T-cell (primary cell): Measurements from ENCODE around the gene ALG12. TPM values are rescaled to one million over a fixed set of nuclear protein-coding genes. Genes with fewer than 3 reads are reported as not detected.

Source experiments
- ATAC-seq, 4 experiments: fragments of 200-7000 bp in 3 of 4; fragments of 150-1000 bp in 1 of 4; cut with Tn5 transposase; replicated peaks in 1 of 4; 1 replicate in 3 of 4; 2 replicates in 1 of 4; pipeline ENCODE4 v1.10.0; 2021; ENCODE audit warnings: moderate library complexity in 3 of 4, mild to moderate bottlenecking in 2 of 4, moderate number of reproducible peaks in 1 of 4
- CTCF ChIA-PET, 2 donors: fragments of 300-600 bp; sonication (Branson Sonifier 250); formaldehyde crosslinking; loops; one replicate each; lab custom pipeline; 2022; ENCODE audit warnings: antibody characterized with exemption in 2 of 2; lab: Charles Lee
- POLR2A ChIA-PET, 2 donors: fragments of 300-600 bp; sonication (Branson Sonifier 250); formaldehyde crosslinking; loops; one replicate each; lab custom pipeline; 2022; ENCODE audit warnings: antibody characterized with exemption in 2 of 2; lab: Charles Lee
- DNase-seq, 35 experiments: peaks; one replicate each; pipeline versions ENCODE4 v3.0.0 to v3.0.0-alpha.2; 2013 to 2023
- H3K27ac ChIP-seq: one replicate; pipeline ENCODE4 v1.5.1; 2013; ENCODE audit warnings: low read length
- H3K27me3 ChIP-seq, 2 experiments: replicated peaks in 1 of 2; 1 replicate in 1 of 2; 2 replicates in 1 of 2; pipeline versions ENCODE4 v1.6.1 to v1.7.0; 2013; ENCODE audit warnings: low read length in 1 of 2, mixed read lengths in 1 of 2; ENCODE audit not compliant: control insufficient read depth in 2 of 2, insufficient read depth in 2 of 2; ENCODE audit errors: extremely low read depth in 1 of 2
- H3K36me3 ChIP-seq, 2 donors: 1 replicate in 1 of 2; 2 replicates in 1 of 2; pipeline versions ENCODE4 v1.6.1 to v1.7.0; 2013; ENCODE audit warnings: low read length in 1 of 2; ENCODE audit not compliant: control insufficient read depth in 2 of 2, insufficient read depth in 1 of 2; ENCODE audit errors: extremely low read depth in 1 of 2
- H3K4me1 ChIP-seq, 2 experiments: 1 replicate in 1 of 2; 2 replicates in 1 of 2; pipeline versions ENCODE4 v1.6.1 to v1.7.0; 2013; ENCODE audit warnings: low read length in 2 of 2, mixed read lengths in 1 of 2; ENCODE audit not compliant: insufficient read depth in 2 of 2, control insufficient read depth in 1 of 2; ENCODE audit errors: extremely low read depth in 1 of 2
- H3K4me3 ChIP-seq, 2 donors: 1 replicate in 1 of 2; 2 replicates in 1 of 2; pipeline versions ENCODE4 v1.5.1 to v1.7.0; 2013; ENCODE audit warnings: mild to moderate bottlenecking in 2 of 2, low read length in 1 of 2, moderate library complexity in 1 of 2; ENCODE audit not compliant: control insufficient read depth in 1 of 2; ENCODE audit errors: extremely low read depth in 1 of 2
- H3K9me3 ChIP-seq: 2 replicates; pipeline ENCODE4 v1.7.0; 2013
- H3K27ac Mint-ChIP-seq, 2 donors: one replicate each; pipeline ENCODE4 v1.8.0; 2020 to 2021; ENCODE audit warnings: mild to moderate bottlenecking in 2 of 2, mixed read lengths in 2 of 2
- H3K27me3 Mint-ChIP-seq, 2 donors: one replicate each; pipeline ENCODE4 v1.8.0; 2021 to 2022; ENCODE audit warnings: mixed read lengths in 2 of 2
- H3K36me3 Mint-ChIP-seq: one replicate; pipeline ENCODE4 v1.8.0; 2021; ENCODE audit warnings: mixed read lengths
- H3K4me1 Mint-ChIP-seq, 3 donors: one replicate each; pipeline ENCODE4 v1.8.0; 2020 to 2022; ENCODE audit warnings: mixed read lengths in 3 of 3, mild to moderate bottlenecking in 1 of 3
- H3K4me3 Mint-ChIP-seq, 3 donors: one replicate each; pipeline ENCODE4 v1.8.0; 2020 to 2022; ENCODE audit warnings: mild to moderate bottlenecking in 3 of 3, mixed read lengths in 3 of 3, moderate library complexity in 3 of 3
- H3K9me3 Mint-ChIP-seq, 3 donors: one replicate each; pipeline ENCODE4 v1.8.0; 2020 to 2022; ENCODE audit warnings: mixed read lengths in 3 of 3
- WGBS: methylation state at CpG from one replicate; pipeline ENCODE4 v1.1.5; 2013; ENCODE audit warnings: missing lambda C conversion rate; ENCODE audit not compliant: insufficient coverage; 5-methylcytosine and 5-hydroxymethylcytosine counted together
- total RNA-seq, 35 experiments: library from RNA in 6 of 35; stranded (reverse) in 6 of 35; fragments of 120-200 nt in 1 of 35; gene quantifications; one replicate each; pipeline versions ENCODE4 v1.2.1 to v1.2.4 and lab custom pipeline; 2013 to 2026

ALG12 gene
- total RNA-seq, 5 donors from 2014 or later (not counting 1 experiment from before 2014, with no cell fraction given), result 15.7 to 22.1 (median 15.9) TPM

- 92% methylated on average over 21 of the region's 28 CpGs for WGBS
- no peaks in the 10 kb centered on the region for H3K27me3 Mint-ChIP-seq
- peak in 2 of 35 experiments; percentile 33 to 49 for DNase-seq
- peaks cover 3 to 7% (median 5%) of the 10 kb centered on the region in 3 donors for H3K4me1 Mint-ChIP-seq
- Histone ChIP-seq H3K4me3 (no peak overlapping the region), H3K4me1 (peaks cover 0 to 24% of the 10 kb centered on the region in 2 experiments), H3K27me3 (peaks cover 0 to 4% of the 10 kb centered on the region in 2 experiments), H3K9me3 (no peaks in the 10 kb centered on the region), H3K27ac (no peak overlapping the region), H3K36me3 (no peaks in the 10 kb centered on the region)
- peak in 1 of 4 experiments; percentile 43 for ATAC-seq
- H3K36me3 Mint-ChIP-seq, result no peaks in the 10 kb centered on the region
- H3K27ac Mint-ChIP-seq, result peak overlapping the region in 1 of 2 donors; percentile 2
- ChIA-PET POLR2A (interaction anchor here in 1 of 2 donors (0.5 kb wide), 1 partner anchor 564 kb away, joined by 3 read pairs; no protein-coding TSS in a partner anchor), CTCF (no interaction called here)
- no peak overlapping the region for H3K4me3 Mint-ChIP-seq
- no peaks in the 10 kb centered on the region for H3K9me3 Mint-ChIP-seq
These were observed 32.9 kb upstream of the ALG12 start for GRCh38 chr22:49951000-49951677.

DNA sequence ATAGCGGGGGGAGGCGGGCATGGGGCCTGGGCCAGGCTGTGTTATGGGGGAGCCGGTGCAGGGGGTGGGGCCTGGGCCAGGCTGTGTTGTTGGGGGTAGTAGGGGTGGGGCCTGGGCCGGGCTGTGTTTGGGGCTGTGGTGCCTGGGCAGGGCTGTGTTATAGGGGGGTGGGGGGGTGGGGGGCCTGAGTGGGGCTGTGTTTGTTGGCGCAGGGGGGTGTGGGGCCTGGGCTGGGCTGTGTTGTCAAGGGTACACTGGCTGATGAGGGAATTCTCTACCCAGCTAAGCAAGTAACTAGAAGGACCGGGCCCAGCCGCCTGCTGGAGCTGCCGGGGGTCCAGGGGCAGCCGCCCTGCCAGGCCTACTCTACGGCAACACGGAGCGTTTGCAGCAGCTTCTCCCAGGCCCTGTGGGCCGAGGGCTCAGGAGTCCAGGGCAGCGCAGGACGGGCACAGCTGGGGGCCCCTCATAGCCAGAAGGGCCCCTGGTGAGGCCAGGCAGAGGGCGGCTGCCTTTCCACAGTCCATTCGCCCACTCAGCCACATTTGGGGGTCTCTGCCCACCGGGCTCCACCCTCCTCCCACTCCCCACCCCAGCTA lies 32.3 kb upstream of the ALG12 start:
- H3K27ac Mint-ChIP-seq, result no peak overlapping the region
- 91% methylated on average over 11 of the region's 18 CpGs for WGBS
- no peak overlapping the region for H3K27ac ChIP-seq
- peaks cover 10 to 14% (median 11%) of the 10 kb centered on the region in 3 donors for H3K4me1 Mint-ChIP-seq
- no peak overlapping the region for H3K4me3 ChIP-seq
- no peaks in the 10 kb centered on the region for H3K9me3 Mint-ChIP-seq
- H3K36me3 Mint-ChIP-seq, result no peaks in the 10 kb centered on the region
- no peak for ATAC-seq
- no peak for DNase-seq
- no peaks in the 10 kb centered on the region for H3K36me3 ChIP-seq
- POLR2A ChIA-PET, result no interaction called here
- CTCF ChIA-PET, result no interaction called here
- H3K9me3 ChIP-seq, result no peaks in the 10 kb centered on the region
- no peaks in the 10 kb centered on the region for H3K27me3 Mint-ChIP-seq
- peaks cover 0 to 4% of the 10 kb centered on the region in 2 experiments for H3K27me3 ChIP-seq
- H3K4me1 ChIP-seq, result peaks cover 5 to 31% of the 10 kb centered on the region in 2 experiments
- no peak overlapping the region for H3K4me3 Mint-ChIP-seq

GRCh38 chr22:49949914-49950292 lies 31.7 kb upstream of the ALG12 start:
- POLR2A ChIA-PET, result no interaction called here

GRCh38 chr22:49948958-49949913 lies 31.0 kb upstream of the ALG12 start:
- POLR2A ChIA-PET, result no interaction called here
- no peak overlapping the region for H3K27ac Mint-ChIP-seq

More at GRCh38 chr22:49949914-49950292, 31.7 kb upstream of the ALG12 start:
- 87% methylated on average over 5 of the region's 11 CpGs for WGBS
- Mint-ChIP-seq H3K4me3 (no peak overlapping the region), H3K36me3 (no peaks in the 10 kb centered on the region), H3K27me3 (no peaks in the 10 kb centered on the region), H3K27ac (no peak overlapping the region), H3K4me1 (peaks cover 11 to 16% (median 12%) of the 10 kb centered on the region in 3 donors), H3K9me3 (no peaks in the 10 kb centered on the region)
- Histone ChIP-seq H3K36me3 (no peaks in the 10 kb centered on the region), H3K27me3 (peaks cover 0 to 4% of the 10 kb centered on the region in 2 experiments), H3K27ac (no peak overlapping the region), H3K9me3 (no peaks in the 10 kb centered on the region), H3K4me3 (no peak overlapping the region), H3K4me1 (peaks cover 5 to 36% of the 10 kb centered on the region in 2 experiments)
- CTCF ChIA-PET, result no interaction called here
- ATAC-seq (no peak), DNase-seq (no peak)

DNA sequence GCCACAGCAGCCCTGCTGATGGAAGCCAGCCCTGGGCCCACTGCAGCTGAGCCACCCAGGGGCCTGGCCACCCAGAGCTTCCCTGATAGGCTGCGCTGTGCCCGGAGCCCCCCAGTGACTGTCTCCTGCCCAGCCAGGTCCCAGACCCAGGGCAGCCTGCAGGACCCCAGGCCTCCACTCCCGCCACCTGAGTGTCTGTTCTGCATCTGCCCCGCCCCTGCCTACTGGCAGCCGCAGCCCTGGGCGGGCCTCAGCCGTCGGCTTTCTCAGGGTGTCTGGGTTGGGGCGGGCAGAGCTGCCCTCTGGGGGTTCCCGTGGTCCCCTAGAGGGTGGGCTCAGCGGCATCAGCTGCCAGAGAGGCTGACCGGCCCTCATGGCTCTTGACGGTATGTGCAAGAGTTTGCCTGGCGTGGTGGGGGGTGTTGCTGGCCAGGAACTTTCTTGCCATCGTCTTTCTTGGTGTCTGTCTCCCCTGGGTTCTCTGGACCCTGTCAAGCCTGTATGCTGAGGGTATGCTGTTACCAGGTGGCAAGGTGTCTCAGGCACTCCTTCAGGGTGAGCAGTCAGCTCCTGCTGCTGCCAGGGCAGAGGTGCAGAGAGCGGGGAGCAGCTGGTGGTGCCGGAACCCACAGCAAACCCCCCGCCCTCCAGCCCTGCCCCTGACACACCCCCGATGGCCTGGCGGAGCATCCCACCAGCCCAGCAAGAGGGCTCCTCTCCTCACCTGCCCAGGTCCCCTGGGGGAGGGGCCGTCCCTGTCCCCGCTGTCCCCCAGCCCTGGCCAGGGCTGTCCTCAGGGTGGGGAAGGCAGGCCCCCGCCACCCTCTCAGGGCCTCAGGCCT lies 30.1 kb upstream of the ALG12 start:
- Mint-ChIP-seq H3K9me3 (no peaks in the 10 kb centered on the region), H3K4me3 (no peak overlapping the region), H3K4me1 (peaks cover 11 to 16% (median 12%) of the 10 kb centered on the region in 3 donors), H3K27ac (no peak overlapping the region), H3K27me3 (no peaks in the 10 kb centered on the region), H3K36me3 (no peaks in the 10 kb centered on the region)
- no peaks in the 10 kb centered on the region for H3K9me3 ChIP-seq
- ChIA-PET CTCF (interaction anchor here (0.6 to 1.1 kb wide), 2 partner anchors 9 to 153 kb away, joined by 3 to 4 read pairs; no protein-coding TSS in a partner anchor), POLR2A (no interaction called here)
- H3K4me3 ChIP-seq, result no peak overlapping the region
- H3K27me3 ChIP-seq, result peaks cover 0 to 4% of the 10 kb centered on the region in 2 experiments
- no peaks in the 10 kb centered on the region for H3K36me3 ChIP-seq
- H3K27ac ChIP-seq, result no peak overlapping the region
- DNase-seq (no peak), ATAC-seq (no peak)
- 92% methylated on average over 17 of the region's 23 CpGs for WGBS
- peaks cover 5 to 41% of the 10 kb centered on the region in 2 experiments for H3K4me1 ChIP-seq

More at GRCh38 chr22:49948958-49949913, 31.0 kb upstream of the ALG12 start:
- CTCF ChIA-PET, result interaction anchor here (0.6 to 1.1 kb wide), 2 partner anchors 9 to 152 kb away, joined by 3 to 4 read pairs; no protein-coding TSS in a partner anchor
- DNase-seq (no peak), ATAC-seq (no peak)
- Mint-ChIP-seq H3K4me1 (peaks cover 11 to 16% (median 12%) of the 10 kb centered on the region in 3 donors), H3K27me3 (no peaks in the 10 kb centered on the region), H3K36me3 (no peaks in the 10 kb centered on the region), H3K9me3 (no peaks in the 10 kb centered on the region), H3K4me3 (no peak overlapping the region)
- Histone ChIP-seq H3K27ac (no peak overlapping the region), H3K4me3 (no peak overlapping the region), H3K9me3 (no peaks in the 10 kb centered on the region), H3K27me3 (peaks cover 0 to 4% of the 10 kb centered on the region in 2 experiments), H3K36me3 (no peaks in the 10 kb centered on the region), H3K4me1 (peaks cover 5 to 41% of the 10 kb centered on the region in 2 experiments)
- 95% methylated on average over 31 of the region's 42 CpGs for WGBS
